Fibroblast of peridontal ligament (primary cell): ENCODE results near the gene TLCD5.

Source experiments
- DNase-seq: peaks from one replicate; pipeline ENCODE4 v3.0.0-alpha.2; 2010; ENCODE audit errors: extremely low read depth

TLCD5 gene

GRCh38 chr11:120324932-120325810 is at the start of gene TLCD5:
TLCD5 (plus strand) TSS chr11:120325299; CDS start chr11:120327442, 2,143 bp downstream.
- peak; percentile 53 for DNase-seq

GRCh38 chr11:120279502-120279901 is 45.6 kb upstream of the TLCD5 start:
- DNase-seq, result no peak

- DNase-seq, result no peak
Measured at GRCh38 chr11:120280600-120281051, 44.5 kb upstream of the TLCD5 start.

- no peak for DNase-seq
Measured at GRCh38 chr11:120281143-120281795, 43.8 kb upstream of the TLCD5 start.

- DNase-seq, result no peak
Measured at GRCh38 chr11:120283124-120283523, 42.0 kb upstream of the TLCD5 start.

GRCh38 chr11:120284272-120284671 is 40.8 kb upstream of the TLCD5 start:
- DNase-seq, result no peak

- DNase-seq, result peak; percentile 82
Measured at GRCh38 chr11:120285256-120285655, 39.8 kb upstream of the TLCD5 start.

- no peak for DNase-seq
Measured at GRCh38 chr11:120288021-120288420, 37.1 kb upstream of the TLCD5 start.

- no peak for DNase-seq
Measured at GRCh38 chr11:120289426-120289825, 35.7 kb upstream of the TLCD5 start.

GRCh38 chr11:120290956-120291355 is 34.1 kb upstream of the TLCD5 start:
- no peak for DNase-seq

GRCh38 chr11:120293038-120293800 is 31.9 kb upstream of the TLCD5 start:
- no peak for DNase-seq

GRCh38 chr11:120294096-120294495 is 31.0 kb upstream of the TLCD5 start:
- no peak for DNase-seq

GRCh38 chr11:120295099-120295498 is 30.0 kb upstream of the TLCD5 start:
- DNase-seq, result no peak

GRCh38 chr11:120296554-120296953 is 28.5 kb upstream of the TLCD5 start:
- no peak for DNase-seq

- no peak for DNase-seq
Measured at GRCh38 chr11:120298461-120298860, 26.6 kb upstream of the TLCD5 start.

- DNase-seq, result no peak
Measured at GRCh38 chr11:120302001-120302805, 22.9 kb upstream of the TLCD5 start.

- peak; percentile 73 for DNase-seq
Measured at GRCh38 chr11:120303004-120303637, 22.0 kb upstream of the TLCD5 start.

GRCh38 chr11:120304526-120304925 is 20.6 kb upstream of the TLCD5 start:
- DNase-seq, result no peak

- no peak for DNase-seq
Measured at GRCh38 chr11:120305286-120305685, 19.8 kb upstream of the TLCD5 start.

GRCh38 chr11:120306519-120307242 is 18.4 kb upstream of the TLCD5 start:
- peak; percentile 91 for DNase-seq
